Measurements from ENCODE around the gene PLA2G4E.

Gene PLA2G4E

DNA sequence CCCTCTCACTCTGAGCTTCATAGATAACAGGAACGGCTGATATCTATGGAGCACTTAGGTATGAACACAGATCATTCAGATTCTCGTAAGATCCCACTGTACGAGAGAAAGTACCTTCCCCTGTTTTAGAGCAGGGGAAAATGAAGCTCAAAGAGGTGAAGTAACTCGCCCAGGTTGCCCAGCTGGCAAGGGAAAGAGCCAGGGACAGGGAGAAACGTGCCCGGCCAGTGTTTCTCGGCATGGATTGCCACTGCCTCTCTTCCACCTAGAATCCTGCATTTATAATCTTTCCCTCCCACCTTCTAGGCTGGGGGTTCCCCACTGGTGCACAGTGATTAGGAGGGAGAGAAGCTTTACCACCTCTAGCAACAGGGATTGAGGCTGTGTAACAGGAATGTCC lies 87.5 kb downstream of the PLA2G4E start:
- no peak for DNase-seq

DNA sequence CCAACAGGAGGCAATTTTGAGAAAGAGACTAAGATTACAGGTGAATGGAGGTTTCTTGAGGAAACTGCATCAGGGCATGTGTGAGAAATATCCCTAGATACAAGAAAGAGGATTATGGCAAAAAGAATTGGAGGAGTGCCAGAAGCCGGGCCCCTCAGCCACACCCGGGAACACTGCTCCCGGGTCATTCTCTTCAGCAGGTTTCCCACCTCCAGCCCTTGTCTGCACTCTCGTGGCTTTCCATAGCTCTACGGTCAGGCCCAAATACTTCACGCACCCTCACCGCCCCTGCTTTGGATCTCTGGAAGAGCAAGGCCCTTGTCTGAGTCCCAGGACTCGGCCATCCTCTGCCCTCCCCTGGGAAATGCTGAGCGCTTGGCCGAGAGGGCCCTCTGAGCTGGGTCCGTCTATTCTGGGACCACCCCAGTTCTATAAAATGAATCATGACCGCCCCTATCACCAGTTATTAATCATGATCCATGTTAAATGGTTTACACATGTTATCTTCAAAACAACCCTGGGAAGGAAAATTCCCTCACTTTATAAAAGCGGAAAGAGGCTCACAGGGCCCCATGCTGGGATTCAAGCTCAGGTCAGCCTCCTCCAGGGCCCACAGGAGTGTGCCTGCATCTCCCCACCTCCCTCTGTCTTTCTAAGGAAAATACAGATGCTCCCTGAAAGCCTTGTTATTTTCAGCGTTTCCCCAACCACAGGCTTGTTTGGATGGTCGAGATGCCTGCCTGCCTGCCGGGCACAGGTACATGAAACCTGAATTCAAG lies 88.1 kb downstream of the PLA2G4E start:
- DNase-seq: no peak

DNA sequence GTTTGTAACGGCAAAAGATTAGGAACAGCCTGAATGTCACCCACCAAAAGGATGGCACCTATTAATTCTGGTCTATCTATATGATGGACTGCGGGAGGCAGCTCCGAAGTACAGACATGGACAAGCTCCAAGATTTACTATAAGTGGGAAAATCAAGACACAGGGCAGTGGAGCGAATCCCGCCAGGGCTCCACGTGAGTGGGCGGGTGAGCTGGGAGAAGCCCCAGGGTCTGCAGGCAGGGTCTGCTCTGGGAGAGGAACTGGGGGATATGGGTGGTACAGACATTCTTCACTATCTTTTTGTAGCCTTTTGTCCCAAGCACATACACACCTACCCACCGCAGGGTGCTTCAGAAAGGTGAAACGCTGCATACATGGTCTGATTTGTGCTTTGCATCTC lies 88.7 kb downstream of the PLA2G4E start:
- DNase-seq: no peak
